Cardiac septum (tissue), 1 donor: ENCODE data around the gene XPO1. TPM values are rescaled to one million over a fixed set of nuclear protein-coding genes. Genes with fewer than 3 reads are reported as not detected.

Experiments used
- DNase-seq: peaks from one replicate; pipeline ENCODE4 v3.0.0-alpha.2; 2020; ENCODE audit warnings: low spot score
- intact Hi-C: fragments of 100-400 bp; cut with DNase I; formaldehyde crosslinking; loops from one replicate; pipeline ENCODE4 v1.14.0; 2022
- total RNA-seq: library from RNA; stranded (reverse); fragmentation: NEBNext Ultra II Directional; extraction: Animal tissue kit (Norgen Biotek cat#: 25700); gene quantifications from one replicate; pipeline ENCODE4 v1.2.1, GENCODE V29; 2021
- donor health status: DM: no; HTN: no; CAD: no.

XPO1 gene
- total RNA-seq, 1 donor from 2014 or later = 71.8 TPM

DNA sequence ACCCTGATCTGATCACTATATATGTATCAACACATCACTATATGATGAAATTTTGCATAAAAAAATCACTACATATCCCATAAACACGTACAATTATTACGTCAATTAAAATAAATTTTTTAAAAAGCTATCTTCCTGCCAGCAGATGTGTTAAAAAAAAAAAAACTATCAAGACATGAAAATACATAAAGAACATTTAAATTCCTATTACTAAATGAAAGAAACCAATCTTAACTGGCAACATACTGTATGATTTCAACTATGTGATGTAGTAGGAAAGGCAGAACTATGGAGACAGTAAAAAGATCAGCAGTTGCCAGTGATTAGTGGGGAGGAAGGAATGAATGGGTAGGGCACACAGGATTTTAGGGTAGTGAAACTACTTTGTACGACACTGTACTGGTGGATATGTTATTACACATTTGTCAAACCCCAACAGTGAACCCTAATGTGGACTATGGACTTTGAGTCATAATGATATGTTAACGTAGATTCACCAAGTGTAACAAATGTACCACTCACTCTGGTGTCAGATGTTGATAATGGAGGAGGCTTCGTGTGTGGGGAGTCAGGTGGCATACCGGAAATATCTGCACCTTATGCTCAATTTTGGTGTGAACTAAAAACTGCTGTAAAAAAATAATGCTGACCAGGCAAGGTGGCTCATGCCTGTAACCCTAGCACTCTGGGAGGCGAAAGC, 94.7 kb downstream of the XPO1 start:
- intact Hi-C loops = no loop called here
- DNase-seq = no peak

- DNase-seq = no peak
Measured at GRCh38 chr2:61439241-61440002, 98.7 kb downstream of the XPO1 start.

GRCh38 chr2:61438670-61439069, 99.5 kb downstream of the XPO1 start:
- no peak for DNase-seq
- intact Hi-C loops = no loop called here

More at GRCh38 chr2:61439241-61440002, 98.7 kb downstream of the XPO1 start:
- intact Hi-C loops = no loop called here

DNA sequence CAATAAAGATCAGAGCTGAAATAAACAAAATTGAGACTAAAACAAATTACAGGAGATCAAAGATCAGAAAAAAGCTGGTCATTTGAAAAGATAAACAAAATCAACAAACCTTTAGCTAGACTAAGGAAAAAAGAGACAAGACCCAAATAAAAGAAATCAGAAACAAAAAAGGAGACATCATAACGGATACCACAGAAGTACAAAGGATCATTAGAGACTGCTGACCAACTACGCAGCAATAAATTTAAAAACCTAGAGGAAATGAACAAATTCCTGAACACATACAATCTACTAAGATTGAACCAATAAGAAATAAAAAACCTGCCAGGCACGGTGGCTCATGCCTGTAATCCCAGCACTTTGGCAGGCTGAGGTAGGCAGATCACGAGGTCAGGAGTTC, 101.0 kb downstream of the XPO1 start:
- DNase-seq = no peak
- intact Hi-C loops = no loop called here

- DNase-seq = no peak
- intact Hi-C loops = no loop called here
Measured at GRCh38 chr2:61436092-61436491, 102.1 kb downstream of the XPO1 start.

- intact Hi-C loops = no loop called here
- no peak for DNase-seq
Measured at GRCh38 chr2:61435291-61435690, 102.9 kb downstream of the XPO1 start.

DNA sequence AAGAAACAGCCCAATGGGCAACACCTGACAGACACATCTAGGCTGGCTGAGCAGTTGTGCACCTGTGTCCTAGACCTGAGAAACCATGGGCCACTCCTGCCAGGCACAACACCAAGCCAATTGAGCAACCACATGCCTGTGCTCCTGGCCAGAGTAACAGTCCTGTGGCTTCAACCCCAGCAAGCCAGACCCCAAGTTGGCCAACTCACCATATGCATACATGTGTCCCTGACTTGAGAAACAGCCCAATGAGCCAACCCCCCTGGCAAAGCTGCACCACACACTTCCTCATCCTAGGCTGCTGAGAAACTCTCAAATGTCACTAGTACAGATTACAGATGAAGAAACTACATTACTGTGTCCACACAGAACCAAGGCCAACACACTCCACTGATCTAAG, 103.8 kb downstream of the XPO1 start:
- intact Hi-C loops = no loop called here
- no peak for DNase-seq

GRCh38 chr2:61433606-61434005, 104.5 kb downstream of the XPO1 start:
- intact Hi-C loops = no loop called here
- DNase-seq = no peak

DNA sequence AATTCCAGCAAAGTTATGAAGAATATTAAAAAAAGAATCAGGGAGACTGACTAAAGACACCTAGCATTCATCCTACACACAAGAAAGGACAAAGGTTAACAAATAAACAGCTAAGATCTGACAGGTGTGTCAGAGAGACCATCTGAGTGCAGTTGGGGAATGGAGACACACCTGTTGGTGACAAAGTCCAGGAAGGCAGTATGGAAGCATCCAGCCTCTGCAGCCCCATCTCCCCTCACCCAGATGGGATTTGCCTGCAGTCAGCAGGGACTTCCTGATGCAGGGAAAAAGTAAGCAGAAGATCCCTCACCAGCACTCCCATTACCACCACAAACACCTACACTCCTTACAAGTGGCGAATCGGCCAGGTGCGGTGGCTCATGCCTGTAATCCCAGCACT, 105.2 kb downstream of the XPO1 start:
- DNase-seq = no peak
- intact Hi-C loops = no loop called here

GRCh38 chr2:61431345-61431744, 106.8 kb downstream of the XPO1 start:
- intact Hi-C loops = no loop called here
- no peak for DNase-seq

Other genes starting within 250 kb of the XPO1 start
- 73.2 TPM for gene USP34, start 67.3 kb downstream of the XPO1 start, total RNA-seq